Measurements from ENCODE around the gene DAB2IP. TPM values are rescaled to one million over a fixed set of nuclear protein-coding genes. Genes with fewer than 3 reads are reported as not detected.
A peak's percentile ranks its signal among the peaks of the same experiment; 100 is the strongest.

DAB2IP gene
- total RNA-seq, 1 donor from 2014 or later, result 67.8 TPM

GRCh38 chr9:121732886-121733285, 81.5 kb downstream of the DAB2IP start:
- no peak for TF ChIP-seq CTCF (IDR thresholded peaks at IDR 0.05; ENCODE audit: unreplicated experiment)
- no peaks in the 10 kb centered on the region for H3K27me3 Mint-ChIP-seq
- DNase-seq (ENCODE audit: low spot score, unreplicated experiment), result no peak
- H3K4me3 Mint-ChIP-seq (ENCODE audit: low read depth), result no peak overlapping the region
- H3K4me1 Mint-ChIP-seq (ENCODE audit: low read depth), result peaks cover 28% of the 10 kb centered on the region
- no peaks in the 10 kb centered on the region for H3K9me3 Mint-ChIP-seq (ENCODE audit: low read depth)
- no peaks in the 10 kb centered on the region for H3K36me3 Mint-ChIP-seq (ENCODE audit: insufficient read depth)
- no peak overlapping the region for H3K27ac Mint-ChIP-seq

- no peaks in the 10 kb centered on the region for H3K9me3 Mint-ChIP-seq (ENCODE audit: low read depth)
- H3K27ac Mint-ChIP-seq, result no peak overlapping the region
- no peak for TF ChIP-seq CTCF (IDR thresholded peaks at IDR 0.05; ENCODE audit: unreplicated experiment)
- no peak for DNase-seq (ENCODE audit: low spot score, unreplicated experiment)
- H3K36me3 Mint-ChIP-seq (ENCODE audit: insufficient read depth), result no peaks in the 10 kb centered on the region
- H3K27me3 Mint-ChIP-seq, result no peaks in the 10 kb centered on the region
- H3K4me1 Mint-ChIP-seq (ENCODE audit: low read depth), result peaks cover 40% of the 10 kb centered on the region
- H3K4me3 Mint-ChIP-seq (ENCODE audit: low read depth), result no peak overlapping the region
Measured at GRCh38 chr9:121734465-121734864, 83.0 kb downstream of the DAB2IP start.

GRCh38 chr9:121735065-121735792, 83.8 kb downstream of the DAB2IP start:
- no peaks in the 10 kb centered on the region for H3K27me3 Mint-ChIP-seq

GRCh38 chr9:121735793-121736770, 84.6 kb downstream of the DAB2IP start:
- Mint-ChIP-seq H3K4me1 (ENCODE audit: low read depth) (peaks cover 46% of the 10 kb centered on the region), H3K27ac (peak overlapping the region; percentile 89), H3K27me3 (no peaks in the 10 kb centered on the region), H3K36me3 (ENCODE audit: insufficient read depth) (no peaks in the 10 kb centered on the region), H3K9me3 (ENCODE audit: low read depth) (no peaks in the 10 kb centered on the region), H3K4me3 (ENCODE audit: low read depth) (peak overlapping the region; percentile 61)
- TF ChIP-seq CTCF (IDR thresholded peaks at IDR 0.05; ENCODE audit: unreplicated experiment), result no peak
- DNase-seq (ENCODE audit: low spot score, unreplicated experiment), result peak; percentile 45

More at GRCh38 chr9:121735065-121735792, 83.8 kb downstream of the DAB2IP start:
- TF ChIP-seq CTCF (IDR thresholded peaks at IDR 0.05; ENCODE audit: unreplicated experiment), result peak; percentile 36
- no peak for DNase-seq (ENCODE audit: low spot score, unreplicated experiment)
- H3K36me3 Mint-ChIP-seq (ENCODE audit: insufficient read depth), result no peaks in the 10 kb centered on the region
- no peaks in the 10 kb centered on the region for H3K9me3 Mint-ChIP-seq (ENCODE audit: low read depth)
- peaks cover 45% of the 10 kb centered on the region for H3K4me1 Mint-ChIP-seq (ENCODE audit: low read depth)
- H3K27ac Mint-ChIP-seq, result peak overlapping the region; percentile 63
- peak overlapping the region; percentile 61 for H3K4me3 Mint-ChIP-seq (ENCODE audit: low read depth)

GRCh38 chr9:121736934-121737462, 85.6 kb downstream of the DAB2IP start:
- DNase-seq (ENCODE audit: low spot score, unreplicated experiment), result no peak
- Mint-ChIP-seq H3K27ac (peak overlapping the region; percentile 89), H3K4me1 (ENCODE audit: low read depth) (peaks cover 46% of the 10 kb centered on the region), H3K27me3 (no peaks in the 10 kb centered on the region), H3K4me3 (ENCODE audit: low read depth) (peak overlapping the region; percentile 47), H3K36me3 (ENCODE audit: insufficient read depth) (no peaks in the 10 kb centered on the region), H3K9me3 (ENCODE audit: low read depth) (no peaks in the 10 kb centered on the region)
- TF ChIP-seq CTCF (IDR thresholded peaks at IDR 0.05; ENCODE audit: unreplicated experiment), result no peak
